HG03103 (cell line): ENCODE measurements around the gene ZNF474.

Source experiments
- ATAC-seq: cut with Tn5 transposase; IDR thresholded peaks from one replicate; pipeline ENCODE4 v1.9.1; 2021; ENCODE audit warnings: low read depth; ENCODE audit not compliant: unreplicated experiment

Gene ZNF474

GRCh38 chr5:122179701-122180100 lies 50.4 kb downstream of the ZNF474 start:
- ATAC-seq: no peak

- no peak for ATAC-seq
Observed at GRCh38 chr5:122180146-122180712, 50.9 kb downstream of the ZNF474 start.

- ATAC-seq: no peak
Observed at GRCh38 chr5:122180863-122181548, 51.7 kb downstream of the ZNF474 start.

- ATAC-seq: no peak
Observed at GRCh38 chr5:122181863-122182262, 52.5 kb downstream of the ZNF474 start.

DNA sequence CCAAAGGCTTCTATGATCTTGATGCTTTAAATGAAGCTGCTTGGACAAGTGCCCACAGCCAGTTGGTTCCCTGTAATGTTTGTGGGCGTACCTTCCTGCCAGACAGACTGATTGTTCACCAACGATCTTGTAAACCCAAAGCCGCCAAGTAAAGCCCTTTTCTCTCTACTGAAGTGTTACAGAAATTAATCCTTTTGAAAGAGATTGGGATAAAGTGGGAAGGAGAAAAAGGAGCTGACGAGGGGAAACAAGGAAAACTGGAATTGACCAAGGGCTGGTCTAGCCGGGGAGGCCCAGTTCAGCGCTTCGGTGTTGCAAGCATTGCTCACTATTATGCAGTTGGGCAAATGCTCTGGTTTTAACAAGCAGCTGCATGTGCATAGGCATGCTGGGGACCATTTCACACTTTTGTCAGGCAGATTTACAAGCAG lies 53.2 kb downstream of the ZNF474 start:
- no peak for ATAC-seq

- no peak for ATAC-seq
Observed at GRCh38 chr5:122183098-122183787, 53.9 kb downstream of the ZNF474 start.

DNA sequence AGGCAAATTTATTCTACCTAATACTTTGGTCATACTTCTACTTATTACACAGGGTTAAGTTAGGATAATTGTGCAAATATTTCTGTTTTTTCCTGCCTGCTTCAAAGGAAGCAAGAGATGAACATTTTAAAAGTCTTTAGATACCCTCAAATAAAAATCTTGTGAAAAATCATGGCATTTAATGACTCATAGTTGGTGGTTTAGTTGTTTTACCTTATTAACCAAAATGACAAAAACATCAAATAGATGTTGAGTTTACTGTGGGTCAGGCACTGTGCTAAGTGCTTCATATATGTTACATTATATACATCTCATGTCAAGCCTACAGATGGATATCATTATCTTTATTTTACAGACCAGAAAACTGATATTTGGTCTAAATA lies 54.4 kb downstream of the ZNF474 start:
- no peak for ATAC-seq

DNA sequence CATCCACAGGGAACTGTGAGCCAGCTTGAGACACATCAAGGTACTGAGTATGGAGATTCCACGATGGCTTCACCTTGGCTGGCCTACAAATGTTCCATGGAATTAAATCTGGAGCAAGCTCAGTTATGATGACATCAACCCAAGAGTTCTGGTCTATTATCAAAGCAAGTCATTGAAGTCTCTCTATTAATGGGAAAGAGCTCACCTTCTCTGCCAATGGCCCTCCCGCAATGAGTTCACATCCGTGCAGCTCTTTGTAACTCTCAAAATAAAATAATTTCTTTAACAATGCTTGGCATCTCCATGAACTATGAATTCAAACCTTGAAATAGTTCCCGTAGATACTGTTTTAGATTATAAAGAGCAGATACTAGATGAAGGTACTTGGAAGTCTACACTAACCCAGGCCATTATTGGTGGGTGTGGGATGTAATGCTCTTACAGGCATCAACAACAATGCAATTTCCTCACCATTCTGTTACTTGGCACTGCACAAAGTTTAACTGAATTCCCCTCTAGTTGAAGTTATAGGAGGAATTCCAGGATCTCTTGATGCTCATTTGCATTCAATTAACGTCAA lies 55.4 kb downstream of the ZNF474 start:
- no peak for ATAC-seq

DNA sequence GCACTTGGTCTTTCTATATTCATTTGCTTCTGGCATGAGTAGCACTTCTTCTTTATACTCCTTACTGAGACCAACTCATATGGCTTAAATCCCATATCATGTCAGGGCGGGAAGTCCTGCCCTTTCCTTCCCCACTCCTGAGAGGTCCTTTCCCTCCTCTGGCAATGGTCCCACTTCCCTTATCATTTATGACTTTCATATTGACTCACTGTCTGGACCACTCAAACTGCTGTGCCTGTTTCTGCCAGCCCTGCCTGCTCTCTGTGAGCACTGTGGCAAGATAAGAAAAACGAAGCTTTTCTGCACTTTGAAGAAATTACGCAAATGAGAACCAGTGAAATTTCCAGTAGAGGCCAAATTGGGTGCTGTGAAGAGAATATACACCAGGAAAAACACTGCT lies 58.1 kb downstream of the ZNF474 start:
- no peak for ATAC-seq

DNA sequence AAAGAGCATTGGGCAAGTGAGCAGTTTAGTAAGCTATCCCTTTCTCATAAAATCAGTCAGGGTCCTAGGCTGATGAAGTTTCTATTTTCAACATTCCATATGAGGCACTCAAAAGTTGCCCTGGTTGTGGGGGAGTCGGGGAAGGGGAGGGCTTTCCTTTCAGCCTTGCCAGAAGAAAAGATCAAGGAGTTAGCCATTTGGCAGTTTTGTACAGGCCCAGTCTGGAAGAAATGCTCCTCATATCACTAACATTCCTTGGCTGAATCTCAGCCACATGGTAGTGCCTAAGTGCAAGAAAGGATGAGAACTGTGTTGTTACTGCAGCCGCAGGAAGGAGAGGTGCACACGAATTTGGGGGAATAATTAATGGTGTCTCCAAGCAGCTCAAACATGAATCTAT lies 60.8 kb downstream of the ZNF474 start:
- ATAC-seq: no peak

DNA sequence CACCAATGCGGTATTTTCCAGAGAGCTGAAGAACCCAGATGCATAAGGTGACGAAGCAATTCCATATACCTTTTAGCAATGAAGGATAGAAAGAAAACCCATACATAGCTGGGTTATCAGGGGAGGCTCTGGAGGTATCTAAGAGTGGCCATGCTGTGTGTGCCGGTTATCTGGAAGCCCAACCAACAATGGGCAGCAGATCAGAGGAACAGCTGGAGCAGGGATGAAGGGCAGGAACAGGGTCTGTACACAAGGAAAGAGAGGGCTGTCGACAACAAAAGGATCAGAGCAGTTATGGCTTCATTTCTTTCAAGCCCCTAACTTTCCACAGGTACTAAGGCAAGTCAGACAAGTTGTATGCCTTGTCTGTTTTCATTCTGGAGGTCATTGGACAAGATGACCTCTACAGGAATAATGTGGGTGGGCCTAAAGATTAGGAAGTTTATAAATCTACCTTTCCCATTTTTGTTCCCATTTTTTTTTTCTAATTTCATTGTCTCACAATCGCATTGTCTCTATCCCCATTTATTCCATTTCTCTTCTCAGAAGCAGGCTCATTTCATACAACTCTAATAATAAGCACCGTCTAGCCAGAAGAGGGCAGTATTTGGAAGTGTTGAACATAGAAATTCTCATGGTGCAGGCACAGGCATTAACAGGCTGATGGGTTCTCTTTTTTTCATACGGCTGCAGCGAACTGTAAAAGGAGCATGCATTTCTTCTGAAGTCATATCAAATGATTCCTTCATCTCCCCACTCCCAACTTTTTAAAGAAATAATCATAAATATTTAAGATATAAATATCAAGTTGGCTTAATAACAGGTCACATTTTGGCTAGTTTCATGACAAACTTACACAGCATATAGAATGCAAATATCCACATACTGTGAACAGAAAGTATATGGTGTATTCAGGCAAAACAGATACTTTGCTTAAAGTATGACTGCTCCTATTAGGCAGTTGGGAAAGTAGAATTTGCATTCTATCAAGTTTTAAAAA lies 63.5 kb downstream of the ZNF474 start:
- peak; percentile 88 for ATAC-seq

DNA sequence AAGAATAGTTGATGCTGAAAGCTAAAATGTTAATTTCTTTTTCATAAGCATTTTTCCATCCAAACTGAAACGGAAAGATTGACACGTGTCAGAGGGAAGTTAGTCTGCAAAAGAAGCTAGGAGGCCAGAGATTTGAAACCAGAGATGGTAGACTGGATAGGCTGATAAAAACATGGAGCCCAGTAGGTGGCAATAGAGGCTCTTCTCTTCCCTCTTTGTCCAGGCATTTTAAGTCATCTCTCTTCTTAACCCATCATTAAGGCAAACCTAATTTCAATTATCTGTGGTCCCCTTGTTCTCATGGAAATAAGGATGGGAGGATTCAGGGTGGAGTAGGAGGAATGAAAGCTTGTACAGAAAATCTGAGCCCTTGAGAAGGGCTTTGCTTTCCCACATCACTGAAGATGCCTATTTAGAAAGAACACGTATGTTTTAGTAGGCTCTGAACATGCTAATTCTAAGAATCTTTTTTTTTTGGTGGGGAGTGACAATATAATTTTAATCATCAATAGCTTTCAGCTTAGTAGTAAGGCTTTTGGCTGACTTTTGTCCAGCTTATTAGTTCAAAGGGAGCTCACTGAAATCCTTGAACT lies 66.6 kb downstream of the ZNF474 start:
- ATAC-seq: no peak

DNA sequence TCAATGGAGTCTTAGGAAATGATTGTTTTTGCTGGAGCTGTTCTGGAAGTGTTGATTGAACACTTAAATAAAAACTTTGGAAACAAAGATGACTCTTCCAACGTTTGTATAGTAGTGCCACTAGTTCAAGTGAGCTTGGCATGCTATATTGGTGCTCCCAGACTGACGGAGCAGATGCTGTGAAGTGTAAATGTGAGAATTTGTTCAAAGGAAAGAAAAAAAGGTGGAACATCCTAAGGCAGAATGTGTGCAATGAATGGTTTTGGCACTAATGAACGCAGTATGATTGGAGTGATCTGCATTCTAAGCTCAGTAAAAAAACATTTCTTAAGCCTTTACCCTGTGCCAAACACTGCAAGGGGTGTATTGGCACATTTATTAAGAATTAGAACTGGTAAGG lies 69.8 kb downstream of the ZNF474 start:
- no peak for ATAC-seq

DNA sequence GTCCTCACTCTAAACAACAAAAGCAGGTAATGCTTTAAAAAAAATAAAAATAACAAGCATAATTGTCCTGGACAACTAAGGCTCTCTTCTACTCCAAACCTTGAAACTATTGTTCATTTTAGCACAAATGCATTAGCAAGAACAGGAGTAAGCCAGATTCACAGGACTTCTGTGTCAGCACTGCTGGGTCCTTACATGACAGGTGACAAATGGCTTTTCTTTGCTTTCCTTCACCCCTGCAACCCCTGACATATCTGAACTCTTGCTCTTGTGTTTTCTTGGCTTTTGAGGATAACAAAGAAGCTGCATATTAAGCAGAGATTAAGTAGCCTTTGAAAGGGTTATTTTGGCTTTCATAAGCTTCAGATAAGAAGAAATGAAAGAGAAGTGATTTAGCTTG lies 71.1 kb downstream of the ZNF474 start:
- no peak for ATAC-seq

DNA sequence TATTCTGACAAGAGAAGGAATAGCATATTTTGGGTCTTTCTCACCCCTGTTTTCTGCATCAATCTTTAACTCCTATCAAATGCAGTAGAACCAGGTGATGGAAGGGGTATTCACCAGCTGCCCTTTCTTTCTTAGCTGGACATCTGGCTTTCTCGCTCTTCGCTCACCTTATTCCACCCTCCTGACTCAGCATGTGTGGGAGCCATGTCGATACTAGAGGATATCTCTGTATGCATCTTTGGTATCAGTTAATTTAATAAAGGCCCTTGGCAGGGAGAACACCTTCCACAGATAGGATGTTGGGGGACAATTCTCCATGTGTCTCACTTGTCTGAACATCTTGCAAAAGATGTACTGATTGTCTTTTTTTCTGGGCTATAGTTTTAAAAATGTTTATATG lies 71.5 kb downstream of the ZNF474 start:
- no peak for ATAC-seq

- no peak for ATAC-seq
Observed at GRCh38 chr5:122201365-122201764, 72.0 kb downstream of the ZNF474 start.

- ATAC-seq: no peak
Observed at GRCh38 chr5:122202952-122203351, 73.6 kb downstream of the ZNF474 start.
